HEK293 (cell line): ENCODE measurements around the gene CPNE5.
A peak's percentile ranks its signal among the peaks of the same experiment; 100 is the strongest.

Source experiments
- CTCF ChIA-PET: fragments of 350-600 bp; formaldehyde crosslinking; extraction: SDS; loops from one replicate; lab custom pipeline; 2021; ENCODE audit warnings: antibody characterized with exemption; lab: Yijun Ruan, JAX
- POLR2A ChIA-PET: fragments of 300-600 bp; formaldehyde crosslinking; extraction: SDS; loops from one replicate; lab custom pipeline; 2020; ENCODE audit warnings: antibody characterized with exemption, inconsistent platforms; lab: Yijun Ruan, JAX
- H3K27ac ChIP-seq: fragments of 200-500 bp; sonication (Bioruptor generic); 2 replicates; pipeline ENCODE4 v1.5.1; 2014; ENCODE audit warnings: low read depth, low read length, control low read depth, inconsistent platforms; ENCODE audit errors: extremely low read depth
- H3K36me3 ChIP-seq, 2 experiments: fragments of 200-500 bp in 1 of 2; sonication (Bioruptor generic) in 1 of 2; 1 replicate in 1 of 2; 2 replicates in 1 of 2; pipeline ENCODE4 v1.5.1; 2014 to 2017; ENCODE audit warnings: inconsistent platforms in 2 of 2, low read length in 2 of 2; ENCODE audit not compliant: control insufficient read depth in 2 of 2, insufficient read depth in 1 of 2
- H3K4me1 ChIP-seq: fragments of 200-500 bp; sonication (Bioruptor generic); 2 replicates; pipeline ENCODE4 v1.5.1; 2014; ENCODE audit warnings: mild to moderate bottlenecking, low read length, inconsistent platforms; ENCODE audit not compliant: control insufficient read depth, insufficient read depth
- H3K4me3 ChIP-seq: 2 replicates; pipeline ENCODE4 v1.5.1; 2011; ENCODE audit warnings: low read depth, mild to moderate bottlenecking, control low read depth, low read length, moderate library complexity
- H3K9me3 ChIP-seq: fragments of 200-500 bp; sonication (Bioruptor generic); 2 replicates; pipeline ENCODE4 v1.5.1; 2014; ENCODE audit warnings: low read depth, low read length, inconsistent platforms; ENCODE audit not compliant: control insufficient read depth, insufficient read depth
- GFI1B ChIP-seq: fragments of 450-650 bp; formaldehyde crosslinking; IDR thresholded peaks from 2 replicates; pipeline ENCODE4 v1.5.1; 2016; ENCODE audit warnings: missing biosample characterization, missing genetic modification characterization
- HOXD13 ChIP-seq: sonication (generic); formaldehyde crosslinking; IDR thresholded peaks from 2 replicates; pipeline ENCODE4 v1.8.0; 2022; ENCODE audit warnings: missing genetic modification reagents, borderline replicate concordance
- IKZF3 ChIP-seq: fragments of 450-650 bp; IDR thresholded peaks from 2 replicates; pipeline ENCODE4 v1.5.0; 2018; ENCODE audit warnings: missing biosample characterization, mild to moderate bottlenecking, missing genetic modification characterization, moderate library complexity
- SALL2 ChIP-seq: fragments of 450-650 bp; formaldehyde crosslinking; IDR thresholded peaks from 2 replicates; pipeline ENCODE4 v1.5.0; 2017; ENCODE audit warnings: missing biosample characterization, mild to moderate bottlenecking, missing genetic modification characterization, borderline replicate concordance
- TCF7L2 ChIP-seq: IDR thresholded peaks from 2 replicates; pipeline ENCODE4 v1.6.1; 2011; ENCODE audit warnings: low read depth, mild to moderate bottlenecking, inconsistent platforms, low read length, moderate library complexity, borderline replicate concordance
- WT1 ChIP-seq: fragments of 450-650 bp; formaldehyde crosslinking; IDR thresholded peaks from 2 replicates; pipeline ENCODE4 v1.5.1; 2016; ENCODE audit warnings: missing biosample characterization, missing genetic modification characterization
- ZBTB48 ChIP-seq: fragments of 450-650 bp; formaldehyde crosslinking; IDR thresholded peaks from 2 replicates; pipeline ENCODE4 v1.5.1; 2016; ENCODE audit warnings: missing biosample characterization, missing genetic modification characterization
- ZNF16 ChIP-seq: fragments of 450-650 bp; formaldehyde crosslinking; IDR thresholded peaks from 2 replicates; pipeline ENCODE4 v1.5.1; 2016; ENCODE audit warnings: low read depth, missing biosample characterization, missing genetic modification characterization
- ZNF239 ChIP-seq: fragments of 450-650 bp; formaldehyde crosslinking; IDR thresholded peaks from 2 replicates; pipeline ENCODE4 v1.5.1; 2016; ENCODE audit warnings: missing biosample characterization, missing genetic modification characterization
- ZNF280C ChIP-seq: fragments of 450-650 bp; formaldehyde crosslinking; IDR thresholded peaks from 2 replicates; pipeline ENCODE4 v1.5.1; 2016; ENCODE audit warnings: missing biosample characterization, missing genetic modification characterization
- ZNF398 ChIP-seq: fragments of 450-650 bp; formaldehyde crosslinking; IDR thresholded peaks from 2 replicates; pipeline ENCODE4 v1.5.1; 2017; ENCODE audit warnings: missing biosample characterization, missing genetic modification characterization
- ZNF510 ChIP-seq: fragments of 450-650 bp; formaldehyde crosslinking; IDR thresholded peaks from 2 replicates; pipeline ENCODE4 v1.5.1; 2018; ENCODE audit warnings: mild to moderate bottlenecking, missing genetic modification characterization, missing biosample characterization; ENCODE audit not compliant: insufficient replicate concordance
- ZNF529 ChIP-seq: fragments of 450-650 bp; formaldehyde crosslinking; IDR thresholded peaks from 2 replicates; pipeline ENCODE4 v1.5.1; 2017; ENCODE audit warnings: missing genetic modification characterization, missing biosample characterization; ENCODE audit not compliant: insufficient replicate concordance
- ZNF571 ChIP-seq: fragments of 450-650 bp; formaldehyde crosslinking; IDR thresholded peaks from 2 replicates; pipeline ENCODE4 v1.5.0; 2017; ENCODE audit warnings: missing biosample characterization, missing genetic modification characterization
- ZNF580 ChIP-seq: fragments of 450-650 bp; formaldehyde crosslinking; IDR thresholded peaks from 2 replicates; pipeline ENCODE4 v1.5.1; 2016; ENCODE audit warnings: missing biosample characterization, missing genetic modification characterization
- ZNF610 ChIP-seq: fragments of 450-650 bp; formaldehyde crosslinking; IDR thresholded peaks from 2 replicates; pipeline ENCODE4 v1.5.1; 2016; ENCODE audit warnings: missing biosample characterization, missing genetic modification characterization, borderline replicate concordance
- ZNF654 ChIP-seq: fragments of 450-650 bp; formaldehyde crosslinking; IDR thresholded peaks from 2 replicates; pipeline ENCODE4 v1.5.1; 2016; ENCODE audit warnings: low read depth, missing biosample characterization, missing genetic modification characterization
- ZNF785 ChIP-seq: fragments of 450-650 bp; formaldehyde crosslinking; IDR thresholded peaks from 2 replicates; pipeline ENCODE4 v1.5.1; 2016; ENCODE audit warnings: missing biosample characterization, missing genetic modification characterization
- TF ChIP-seq, protein P1 (sequence below): fragments of 450-650 bp; formaldehyde crosslinking; IDR thresholded peaks from 2 replicates; pipeline ENCODE4 v1.5.1; 2016; ENCODE audit warnings: missing biosample characterization, missing genetic modification characterization
- TF ChIP-seq, protein P2 (sequence below): fragments of 450-650 bp; formaldehyde crosslinking; IDR thresholded peaks from 2 replicates; pipeline ENCODE4 v1.5.1; 2016; ENCODE audit warnings: missing biosample characterization, missing genetic modification characterization

Gene CPNE5

GRCh38 chr6:36832313-36832712, 6.9 kb downstream of the CPNE5 start:
- H3K4me3 ChIP-seq, result no peak overlapping the region
- CTCF ChIA-PET, result interaction anchor here (0.8 to 1.4 kb wide), 6 partner anchors 17 to 217 kb away, joined by 3 to 7 read pairs (median 3); no protein-coding TSS in a partner anchor
- TF ChIP-seq WT1 (tag by site-specific recombination), result no peak
- TF ChIP-seq, protein P1, sequence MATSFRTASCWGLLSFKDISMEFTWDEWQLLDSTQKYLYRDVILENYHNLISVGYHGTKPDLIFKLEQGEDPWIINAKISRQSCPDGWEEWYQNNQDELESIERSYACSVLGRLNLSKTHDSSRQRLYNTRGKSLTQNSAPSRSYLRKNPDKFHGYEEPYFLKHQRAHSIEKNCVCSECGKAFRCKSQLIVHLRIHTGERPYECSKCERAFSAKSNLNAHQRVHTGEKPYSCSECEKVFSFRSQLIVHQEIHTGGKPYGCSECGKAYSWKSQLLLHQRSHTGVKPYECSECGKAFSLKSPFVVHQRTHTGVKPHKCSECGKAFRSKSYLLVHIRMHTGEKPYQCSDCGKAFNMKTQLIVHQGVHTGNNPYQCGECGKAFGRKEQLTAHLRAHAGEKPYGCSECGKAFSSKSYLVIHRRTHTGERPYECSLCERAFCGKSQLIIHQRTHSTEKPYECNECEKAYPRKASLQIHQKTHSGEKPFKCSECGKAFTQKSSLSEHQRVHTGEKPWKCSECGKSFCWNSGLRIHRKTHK (tag by site-specific recombination), result no peak
- no peak for TF ChIP-seq ZNF654 (tag by site-specific recombination)
- TF ChIP-seq ZNF510 (tag by site-specific recombination), result no peak
- TF ChIP-seq ZNF580 (tag by site-specific recombination), result peak; percentile 37; the same call in 1 of the 2 replicates
- no peak for TF ChIP-seq SALL2 (tag by site-specific recombination)
- no peak for TF ChIP-seq TCF7L2
- TF ChIP-seq, all 188 proteins: peak for 1
- Histone ChIP-seq H3K36me3 (no peaks in the 10 kb centered on the region), H3K9me3 (no peaks in the 10 kb centered on the region), H3K4me1 (no peaks in the 10 kb centered on the region), H3K27ac (no peak overlapping the region)
- POLR2A ChIA-PET, result no interaction called here

GRCh38 chr6:36830577-36830976, 8.7 kb downstream of the CPNE5 start:
- no peak overlapping the region for H3K4me3 ChIP-seq
- TF ChIP-seq, protein P2, sequence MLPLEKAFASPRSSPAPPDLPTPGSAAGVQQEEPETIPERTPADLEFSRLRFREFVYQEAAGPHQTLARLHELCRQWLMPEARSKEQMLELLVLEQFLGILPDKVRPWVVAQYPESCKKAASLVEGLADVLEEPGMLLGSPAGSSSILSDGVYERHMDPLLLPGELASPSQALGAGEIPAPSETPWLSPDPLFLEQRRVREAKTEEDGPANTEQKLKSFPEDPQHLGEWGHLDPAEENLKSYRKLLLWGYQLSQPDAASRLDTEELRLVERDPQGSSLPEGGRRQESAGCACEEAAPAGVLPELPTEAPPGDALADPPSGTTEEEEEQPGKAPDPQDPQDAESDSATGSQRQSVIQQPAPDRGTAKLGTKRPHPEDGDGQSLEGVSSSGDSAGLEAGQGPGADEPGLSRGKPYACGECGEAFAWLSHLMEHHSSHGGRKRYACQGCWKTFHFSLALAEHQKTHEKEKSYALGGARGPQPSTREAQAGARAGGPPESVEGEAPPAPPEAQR (tag by site-specific recombination), result no peak
- TF ChIP-seq ZNF239, result 0 out of 2 replicates have a peak, but pooled peaks have one; percentile 41
- TF ChIP-seq, all 188 proteins: peak for 1
- CTCF ChIA-PET, result interaction anchor here (1.0 to 1.6 kb wide), 2 partner anchors 20 to 21 kb away, joined by 3 to 8 read pairs; no protein-coding TSS in a partner anchor
- no peaks in the 10 kb centered on the region for H3K9me3 ChIP-seq
- 0 out of 2 replicates have a peak, but pooled peaks cover 3% of the 10 kb centered on the region for H3K4me1 ChIP-seq
- no peaks in the 10 kb centered on the region for H3K36me3 ChIP-seq
- no peak overlapping the region for H3K27ac ChIP-seq
- POLR2A ChIA-PET, result no interaction called here

DNA sequence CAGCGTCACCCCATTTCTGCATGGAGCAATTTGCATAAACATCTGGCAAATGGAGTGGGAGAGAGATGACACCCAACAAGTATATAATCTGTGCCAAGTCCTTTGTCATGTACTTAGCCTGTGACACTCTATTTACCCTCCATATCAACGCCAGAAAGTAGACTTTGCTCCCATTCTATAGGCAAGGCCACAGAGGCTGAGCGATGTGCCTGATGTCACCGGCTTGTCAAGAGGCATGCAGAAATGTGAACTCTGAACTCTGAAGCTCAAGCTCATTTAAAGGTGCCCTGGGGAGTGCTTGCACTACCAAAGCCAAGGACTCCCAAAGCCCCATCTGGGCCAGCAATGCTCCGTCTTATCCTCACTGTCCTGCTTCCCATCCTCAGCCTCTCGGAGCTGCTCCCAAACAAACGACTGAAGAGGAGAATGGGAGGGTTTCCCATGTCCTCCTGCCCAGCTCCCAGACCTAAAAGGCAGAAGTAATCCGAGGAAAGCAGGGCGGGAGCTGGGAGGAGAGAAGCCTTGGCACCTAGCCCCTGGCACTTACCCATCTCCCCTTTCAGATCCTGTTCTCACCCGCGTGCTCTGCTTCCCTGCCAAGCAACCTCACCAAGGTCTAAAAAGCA, 9.2 kb downstream of the CPNE5 start:
- H3K27ac ChIP-seq, result no peak overlapping the region
- no peak overlapping the region for H3K4me3 ChIP-seq
- H3K9me3 ChIP-seq, result no peaks in the 10 kb centered on the region
- H3K36me3 ChIP-seq, result no peaks in the 10 kb centered on the region
- 0 out of 2 replicates have a peak, but pooled peaks cover 3% of the 10 kb centered on the region for H3K4me1 ChIP-seq
- POLR2A ChIA-PET, result no interaction called here
- CTCF ChIA-PET, result interaction anchor here (0.6 to 1.6 kb wide), 3 partner anchors 19 to 48 kb away, joined by 3 to 8 read pairs (median 4); no protein-coding TSS in a partner anchor
- TF ChIP-seq GFI1B (tag by site-specific recombination), result no peak
- TF ChIP-seq ZNF280C (tag by site-specific recombination), result no peak
- no peak for TF ChIP-seq ZNF16 (tag by site-specific recombination)
- TF ChIP-seq, protein P2 (tag by site-specific recombination), result no peak
- no peak for TF ChIP-seq ZNF398
- no peak for TF ChIP-seq IKZF3 (tag by site-specific recombination)
- TF ChIP-seq ZNF610 (tag by site-specific recombination), result no peak
- TF ChIP-seq ZNF571 (tag by site-specific recombination), result no peak
- no peak for TF ChIP-seq HOXD13 (CRISPR knock-in tag)
- no peak for TF ChIP-seq SALL2 (tag by site-specific recombination)
- TF ChIP-seq ZNF529 (tag by site-specific recombination), result no peak
- no peak for TF ChIP-seq ZBTB48
- no peak for TF ChIP-seq ZNF785
